K562 (cell line): ENCODE data around the gene NOL8.

ENCODE experiments used
- CBFB ChIP-seq: sonication (generic); formaldehyde crosslinking; IDR thresholded peaks from 2 replicates; pipeline ENCODE4 v1.4.0; 2020; ENCODE audit warnings: mild to moderate bottlenecking, missing genetic modification reagents
- CHCHD3 ChIP-seq: fragments of 250-450 bp; sonication (Bioruptor Pico); IDR thresholded peaks from 2 replicates; pipeline ENCODE4 v2.1.2; 2022; ENCODE audit warnings: mild to moderate bottlenecking
- NR2C2 ChIP-seq, 2 experiments: fragments of 200-800 bp in 1 of 2; sonication (Bioruptor generic) in 1 of 2; sonication (generic) in 1 of 2; formaldehyde crosslinking in 1 of 2; IDR thresholded peaks; 2 replicates each; pipeline versions ENCODE4 v1.6.1 to v1.8.0; 2016 to 2022; ENCODE audit warnings: mild to moderate bottlenecking in 1 of 2, missing compliant biosample characterization in 1 of 2, missing genetic modification characterization in 1 of 2, missing genetic modification reagents in 1 of 2
- NR3C1 ChIP-seq: sonication (generic); formaldehyde crosslinking; IDR thresholded peaks from 2 replicates; pipeline ENCODE4 v1.8.1; 2022; ENCODE audit warnings: missing genetic modification reagents
- POLR2A ChIP-seq: fragments of 450-650 bp; conservative IDR thresholded peaks from 2 replicates; pipeline ENCODE4 v1.6.1; 2016
- ZNF121 ChIP-seq: sonication (generic); formaldehyde crosslinking; conservative IDR thresholded peaks from 2 replicates; pipeline ENCODE4 v1.8.0; 2022; ENCODE audit warnings: missing genetic modification reagents
- ZNF274 ChIP-seq: IDR thresholded peaks from 2 replicates; pipeline ENCODE4 v1.6.1; 2011; ENCODE audit warnings: low read depth, mild to moderate bottlenecking, low read length, moderate library complexity, borderline replicate concordance
- TF ChIP-seq, protein P1 (sequence below): fragments of 450-650 bp; IDR thresholded peaks from 2 replicates; pipeline ENCODE4 v1.6.1; 2018; ENCODE audit not compliant: partially characterized antibody
- TF ChIP-seq, protein P2 (sequence below): sonication (generic); formaldehyde crosslinking; IDR thresholded peaks from 2 replicates; pipeline ENCODE4 v1.8.0; 2022; ENCODE audit warnings: mild to moderate bottlenecking, missing genetic modification reagents, borderline replicate concordance
- TF ChIP-seq, protein P3 (sequence below): sonication (generic); formaldehyde crosslinking; IDR thresholded peaks from 2 replicates; pipeline ENCODE4 v1.8.0; 2022; ENCODE audit warnings: mild to moderate bottlenecking, low read depth, missing genetic modification reagents

DNA sequence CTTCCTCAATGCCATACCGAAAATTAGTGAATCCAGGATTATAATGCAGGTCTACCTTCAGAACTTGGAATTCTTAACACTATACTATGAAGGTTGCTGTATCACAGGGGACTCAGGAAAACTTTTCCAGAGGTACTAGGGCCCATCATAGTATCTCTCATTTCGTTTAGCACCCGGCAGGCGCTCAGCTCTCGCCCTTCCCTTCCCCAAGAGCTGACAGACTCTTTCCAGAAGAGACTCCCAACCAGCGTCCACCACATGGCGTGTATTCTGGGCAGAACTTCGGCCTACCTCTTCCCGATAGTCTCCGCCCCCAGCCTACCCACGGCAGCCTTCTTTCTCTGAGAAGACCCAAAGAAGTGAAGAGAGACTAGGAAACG, 271 bp downstream of the NOL8 start:
- TF ChIP-seq, protein P1, sequence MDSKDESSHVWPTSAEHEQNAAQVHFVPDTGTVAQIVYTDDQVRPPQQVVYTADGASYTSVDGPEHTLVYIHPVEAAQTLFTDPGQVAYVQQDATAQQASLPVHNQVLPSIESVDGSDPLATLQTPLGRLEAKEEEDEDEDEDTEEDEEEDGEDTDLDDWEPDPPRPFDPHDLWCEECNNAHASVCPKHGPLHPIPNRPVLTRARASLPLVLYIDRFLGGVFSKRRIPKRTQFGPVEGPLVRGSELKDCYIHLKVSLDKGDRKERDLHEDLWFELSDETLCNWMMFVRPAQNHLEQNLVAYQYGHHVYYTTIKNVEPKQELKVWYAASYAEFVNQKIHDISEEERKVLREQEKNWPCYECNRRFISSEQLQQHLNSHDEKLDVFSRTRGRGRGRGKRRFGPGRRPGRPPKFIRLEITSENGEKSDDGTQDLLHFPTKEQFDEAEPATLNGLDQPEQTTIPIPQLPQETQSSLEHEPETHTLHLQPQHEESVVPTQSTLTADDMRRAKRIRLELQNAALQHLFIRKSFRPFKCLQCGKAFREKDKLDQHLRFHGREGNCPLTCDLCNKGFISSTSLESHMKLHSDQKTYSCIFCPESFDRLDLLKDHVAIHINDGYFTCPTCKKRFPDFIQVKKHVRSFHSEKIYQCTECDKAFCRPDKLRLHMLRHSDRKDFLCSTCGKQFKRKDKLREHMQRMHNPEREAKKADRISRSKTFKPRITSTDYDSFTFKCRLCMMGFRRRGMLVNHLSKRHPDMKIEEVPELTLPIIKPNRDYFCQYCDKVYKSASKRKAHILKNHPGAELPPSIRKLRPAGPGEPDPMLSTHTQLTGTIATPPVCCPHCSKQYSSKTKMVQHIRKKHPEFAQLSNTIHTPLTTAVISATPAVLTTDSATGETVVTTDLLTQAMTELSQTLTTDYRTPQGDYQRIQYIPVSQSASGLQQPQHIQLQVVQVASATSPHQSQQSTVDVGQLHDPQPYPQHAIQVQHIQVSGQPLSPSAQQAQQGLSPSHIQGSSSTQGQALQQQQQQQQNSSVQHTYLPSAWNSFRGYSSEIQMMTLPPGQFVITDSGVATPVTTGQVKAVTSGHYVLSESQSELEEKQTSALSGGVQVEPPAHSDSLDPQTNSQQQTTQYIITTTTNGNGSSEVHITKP = no peak
- TF ChIP-seq NR3C1 (CRISPR knock-in tag) (no peak), NR2C2 (CRISPR knock-in tag; IDR thresholded peaks at IDR 0.05) (no peak), NR2C2 (tag; IDR thresholded peaks at IDR 0.05) (no peak), POLR2A (no peak), ZNF274 (no peak), CHCHD3 (CRISPR knock-in tag) (no peak), ZNF121 (CRISPR knock-in tag) (no peak), CBFB (CRISPR knock-in tag) (no peak)
- TF ChIP-seq, protein P2, sequence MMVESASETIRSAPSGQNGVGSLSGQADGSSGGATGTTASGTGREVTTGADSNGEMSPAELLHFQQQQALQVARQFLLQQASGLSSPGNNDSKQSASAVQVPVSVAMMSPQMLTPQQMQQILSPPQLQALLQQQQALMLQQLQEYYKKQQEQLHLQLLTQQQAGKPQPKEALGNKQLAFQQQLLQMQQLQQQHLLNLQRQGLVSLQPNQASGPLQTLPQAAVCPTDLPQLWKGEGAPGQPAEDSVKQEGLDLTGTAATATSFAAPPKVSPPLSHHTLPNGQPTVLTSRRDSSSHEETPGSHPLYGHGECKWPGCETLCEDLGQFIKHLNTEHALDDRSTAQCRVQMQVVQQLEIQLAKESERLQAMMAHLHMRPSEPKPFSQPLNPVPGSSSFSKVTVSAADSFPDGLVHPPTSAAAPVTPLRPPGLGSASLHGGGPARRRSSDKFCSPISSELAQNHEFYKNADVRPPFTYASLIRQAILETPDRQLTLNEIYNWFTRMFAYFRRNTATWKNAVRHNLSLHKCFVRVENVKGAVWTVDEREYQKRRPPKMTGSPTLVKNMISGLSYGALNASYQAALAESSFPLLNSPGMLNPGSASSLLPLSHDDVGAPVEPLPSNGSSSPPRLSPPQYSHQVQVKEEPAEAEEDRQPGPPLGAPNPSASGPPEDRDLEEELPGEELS (CRISPR knock-in tag) = no peak
- TF ChIP-seq, protein P3, sequence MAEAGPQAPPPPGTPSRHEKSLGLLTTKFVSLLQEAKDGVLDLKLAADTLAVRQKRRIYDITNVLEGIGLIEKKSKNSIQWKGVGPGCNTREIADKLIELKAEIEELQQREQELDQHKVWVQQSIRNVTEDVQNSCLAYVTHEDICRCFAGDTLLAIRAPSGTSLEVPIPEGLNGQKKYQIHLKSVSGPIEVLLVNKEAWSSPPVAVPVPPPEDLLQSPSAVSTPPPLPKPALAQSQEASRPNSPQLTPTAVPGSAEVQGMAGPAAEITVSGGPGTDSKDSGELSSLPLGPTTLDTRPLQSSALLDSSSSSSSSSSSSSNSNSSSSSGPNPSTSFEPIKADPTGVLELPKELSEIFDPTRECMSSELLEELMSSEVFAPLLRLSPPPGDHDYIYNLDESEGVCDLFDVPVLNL = no peak
